Neural progenitor cell (in vitro differentiated cells): ENCODE data around the gene GALR3. TPM values are rescaled to one million over a fixed set of nuclear protein-coding genes. Genes with fewer than 3 reads are reported as not detected.

Experiments
- DNase-seq: peaks from one replicate; pipeline ENCODE4 v3.0.0-alpha.2; 2016; ENCODE audit warnings: low spot score
- H2AFZ ChIP-seq: fragments of 200-600 bp; sonication (generic); replicated peaks from 2 replicates; pipeline ENCODE4 v1.6.1; 2016; ENCODE audit warnings: antibody characterized with exemption
- H3F3A ChIP-seq: fragments of 200-600 bp; sonication (generic); 2 replicates; pipeline ENCODE4 v1.6.1; 2016; ENCODE audit warnings: antibody characterized with exemption, low read depth
- H3K27ac ChIP-seq: fragments of 200-600 bp; sonication (generic); 2 replicates; pipeline ENCODE4 v1.5.1; 2016; ENCODE audit warnings: mild to moderate bottlenecking
- H3K27me3 ChIP-seq: fragments of 200-600 bp; sonication (generic); 2 replicates; pipeline ENCODE4 v1.6.1; 2016; ENCODE audit warnings: mild to moderate bottlenecking, moderate library complexity
- H3K36me3 ChIP-seq: fragments of 200-600 bp; sonication (generic); 2 replicates; pipeline ENCODE4 v1.5.1; 2016
- H3K4me1 ChIP-seq: fragments of 200-600 bp; sonication (generic); 2 replicates; pipeline ENCODE4 v1.6.1; 2016; ENCODE audit warnings: mixed run types
- H3K4me2 ChIP-seq: fragments of 200-600 bp; sonication (generic); 2 replicates; pipeline ENCODE4 v1.6.1; 2016
- H3K4me3 ChIP-seq: fragments of 200-600 bp; sonication (generic); 2 replicates; pipeline ENCODE4 v1.5.1; 2016
- H3K79me2 ChIP-seq: fragments of 200-600 bp; sonication (generic); 2 replicates; pipeline ENCODE4 v1.6.1; 2016; ENCODE audit warnings: low read depth
- H3K9ac ChIP-seq: fragments of 200-600 bp; sonication (generic); 2 replicates; pipeline ENCODE4 v1.6.1; 2016
- H3K9me3 ChIP-seq: fragments of 200-600 bp; sonication (generic); 2 replicates; pipeline ENCODE4 v1.5.1; 2016; ENCODE audit warnings: low read depth
- H4K20me1 ChIP-seq: fragments of 200-600 bp; sonication (generic); 2 replicates; pipeline ENCODE4 v1.6.1; 2016; ENCODE audit warnings: low read depth
- H3K27ac Mint-ChIP-seq: 3 replicates; pipeline ENCODE4 v1.8.0; 2021; ENCODE audit warnings: mixed read lengths
- H3K27me3 Mint-ChIP-seq: 2 replicates; pipeline ENCODE4 v1.8.0; 2022; ENCODE audit warnings: low read depth, mild to moderate bottlenecking, inconsistent platforms, moderate library complexity, mixed read lengths; ENCODE audit not compliant: insufficient read depth
- H3K36me3 Mint-ChIP-seq: 3 replicates; pipeline ENCODE4 v1.8.0; 2021; ENCODE audit warnings: mixed read lengths
- H3K4me1 Mint-ChIP-seq: 3 replicates; pipeline ENCODE4 v1.8.0; 2021; ENCODE audit warnings: mixed read lengths
- H3K4me3 Mint-ChIP-seq: 3 replicates; pipeline ENCODE4 v1.8.0; 2021; ENCODE audit warnings: mild to moderate bottlenecking, moderate library complexity, mixed read lengths
- H3K9me3 Mint-ChIP-seq: 3 replicates; pipeline ENCODE4 v1.8.0; 2020; ENCODE audit warnings: mixed read lengths
- CTCF ChIP-seq: fragments of 200-600 bp; sonication (generic); IDR thresholded peaks from 2 replicates; pipeline ENCODE4 v1.5.1; 2017; ENCODE audit warnings: antibody characterized with exemption, mild to moderate bottlenecking
- EZH2 ChIP-seq: fragments of 200-600 bp; sonication (generic); IDR thresholded peaks from 2 replicates; pipeline ENCODE4 v1.6.1; 2017; ENCODE audit warnings: antibody characterized with exemption, mild to moderate bottlenecking, moderate library complexity
- EZH2phosphoT487 ChIP-seq: fragments of 200-600 bp; sonication (generic); IDR thresholded peaks from 2 replicates; pipeline ENCODE4 v1.6.1; 2017; ENCODE audit warnings: antibody characterized with exemption
- total RNA-seq: library from RNA; depleted of rRNA; stranded (reverse); fragments of >200 nt; gene quantifications from 2 replicates; pipeline ENCODE4 v1.2.3, GENCODE V29; 2015; ENCODE audit warnings: low replicate concordance

GALR3 gene
- total RNA-seq, 1 donor from 2014 or later = not detected

- Histone ChIP-seq H3K9ac (peak overlapping the region; percentile 51), H3K36me3 (no peaks in the 10 kb centered on the region), H3K79me2 (peaks cover 33% of the 10 kb centered on the region), H2AFZ (peak overlapping the region; percentile 61), H3K4me3 (peak overlapping the region; percentile 81), H3F3A (peaks cover 54% of the 10 kb centered on the region), H3K27ac (no peak overlapping the region), H4K20me1 (peaks cover 32% of the 10 kb centered on the region), H3K4me2 (peak overlapping the region; percentile 99), H3K9me3 (no peaks in the 10 kb centered on the region), H3K27me3 (peaks cover 52% of the 10 kb centered on the region), H3K4me1 (peaks cover 31% of the 10 kb centered on the region)
- H3K4me3 Mint-ChIP-seq = peak overlapping the region; percentile 88
- H3K27ac Mint-ChIP-seq = peak overlapping the region; percentile 74
- peaks cover 3% of the 10 kb centered on the region for H3K9me3 Mint-ChIP-seq
- H3K4me1 Mint-ChIP-seq = peaks cover 34% of the 10 kb centered on the region
- H3K27me3 Mint-ChIP-seq = peaks cover 23% of the 10 kb centered on the region
- H3K36me3 Mint-ChIP-seq = no peaks in the 10 kb centered on the region
- TF ChIP-seq CTCF = no peak
- DNase-seq = peak; percentile 58
These were observed 19.4 kb upstream of the GALR3 start for GRCh38 chr22:37803639-37804351.

- Mint-ChIP-seq H3K27ac (peak overlapping the region; percentile 72), H3K36me3 (no peaks in the 10 kb centered on the region), H3K4me3 (peak overlapping the region; percentile 88), H3K9me3 (peaks cover 3% of the 10 kb centered on the region), H3K4me1 (peaks cover 34% of the 10 kb centered on the region), H3K27me3 (peaks cover 23% of the 10 kb centered on the region)
- TF ChIP-seq CTCF (no peak), EZH2 (no peak), EZH2phosphoT487 (no peak)
- H3F3A ChIP-seq = peaks cover 60% of the 10 kb centered on the region
- H3K27me3 ChIP-seq = peaks cover 49% of the 10 kb centered on the region
- DNase-seq = peak; percentile 31
- H3K9ac ChIP-seq = peak overlapping the region; percentile 51
- no peak overlapping the region for H3K27ac ChIP-seq
- no peaks in the 10 kb centered on the region for H3K36me3 ChIP-seq
- H3K79me2 ChIP-seq = peaks cover 39% of the 10 kb centered on the region
- H3K4me1 ChIP-seq = peaks cover 35% of the 10 kb centered on the region
- no peak overlapping the region for H2AFZ ChIP-seq
- peak overlapping the region; percentile 81 for H3K4me3 ChIP-seq
- H3K4me2 ChIP-seq = peak overlapping the region; percentile 99
- H4K20me1 ChIP-seq = peaks cover 38% of the 10 kb centered on the region
- no peaks in the 10 kb centered on the region for H3K9me3 ChIP-seq
These were observed 18.8 kb upstream of the GALR3 start for GRCh38 chr22:37804352-37804880.

GRCh38 chr22:37804881-37805809, 18.0 kb upstream of the GALR3 start:
- H3K4me2 ChIP-seq = peak overlapping the region; percentile 99
- Mint-ChIP-seq H3K36me3 (no peaks in the 10 kb centered on the region), H3K9me3 (peaks cover 3% of the 10 kb centered on the region)

More at GRCh38 chr22:37804881-37805809, 18.0 kb upstream of the GALR3 start:
- Mint-ChIP-seq H3K27me3 (peaks cover 23% of the 10 kb centered on the region), H3K27ac (peak overlapping the region; percentile 85), H3K4me1 (peaks cover 36% of the 10 kb centered on the region), H3K4me3 (peak overlapping the region; percentile 88)
- Histone ChIP-seq H3F3A (peaks cover 67% of the 10 kb centered on the region), H3K27ac (no peak overlapping the region), H3K9ac (peak overlapping the region; percentile 51), H3K79me2 (peaks cover 39% of the 10 kb centered on the region), H3K27me3 (peaks cover 49% of the 10 kb centered on the region), H3K4me3 (peak overlapping the region; percentile 81), H3K4me1 (peaks cover 35% of the 10 kb centered on the region), H3K9me3 (no peaks in the 10 kb centered on the region), H3K36me3 (no peaks in the 10 kb centered on the region), H4K20me1 (peaks cover 43% of the 10 kb centered on the region), H2AFZ (no peak overlapping the region)
- DNase-seq = peak; percentile 86
- peak; percentile 48 for TF ChIP-seq EZH2phosphoT487
- TF ChIP-seq CTCF = no peak
- peak; percentile 63 for TF ChIP-seq EZH2
